ENCODE measurements around the gene MRPL49. TPM values are rescaled to one million over a fixed set of nuclear protein-coding genes. Genes with fewer than 3 reads are reported as not detected.

The MRPL49 gene
- 10 to 100 TPM; 26.3 to 33.4 TPM for total RNA-seq
- long read RNA-seq, transcript MRPL49-201 (4 exons, 2,019 nt) = major isoform, 69 of 74 reads
- long read RNA-seq, partial matches to known transcripts = 2 of 74 reads
- long read RNA-seq, other reads (novel, unspliced or antisense) = 0 of 74 reads

GRCh38 chr11:65121865-65122696, at the start of gene MRPL49, which contains the start of gene FAU:
Gene MRPL49, plus strand, starts transcription at chr11:65122321. Its CDS starts 26 bp downstream, at chr11:65122347.
Gene FAU, minus strand, starts transcription at chr11:65122134. Its CDS starts 321 bp downstream, at chr11:65121813.
- peak; percentile 91 to 93 for ATAC-seq
- peak; percentile 99 for DNase-seq
- intact Hi-C loops (cut with DNase I) = loop anchor here in 1 of 2 donors (5.0 kb wide), 1 partner anchor 60 kb away; the partner anchor contains the start of gene CAPN1

- intact Hi-C loops (cut with DNase I) = no loop called here
Observed at GRCh38 chr11:65072631-65072966, 49.5 kb upstream of the MRPL49 start.

DNA sequence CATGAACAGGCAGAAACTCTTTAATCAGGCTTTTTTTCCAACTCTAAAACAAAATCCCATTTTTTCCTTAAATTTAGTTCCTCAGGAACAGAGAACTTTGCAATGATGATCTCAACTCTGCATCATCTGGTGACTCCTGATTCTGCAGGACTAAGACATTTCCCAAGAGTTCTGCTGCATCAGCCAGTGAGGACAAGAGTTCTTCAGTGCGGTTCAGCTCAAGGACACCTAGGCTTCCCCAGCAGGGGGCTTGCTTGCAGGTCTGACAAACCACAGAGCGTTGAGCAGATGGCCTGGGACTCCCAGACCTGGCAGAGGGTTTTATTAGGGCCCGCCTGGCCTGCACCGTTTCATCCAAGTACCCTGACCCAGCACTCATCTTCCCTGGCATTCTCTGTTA, 44.7 kb upstream of the MRPL49 start:
- intact Hi-C loops (cut with DNase I) = no loop called here
- no peak for DNase-seq
- no peak for ATAC-seq

More at GRCh38 chr11:65072631-65072966, 49.5 kb upstream of the MRPL49 start:
- no peak for DNase-seq
- no peak for ATAC-seq

DNA sequence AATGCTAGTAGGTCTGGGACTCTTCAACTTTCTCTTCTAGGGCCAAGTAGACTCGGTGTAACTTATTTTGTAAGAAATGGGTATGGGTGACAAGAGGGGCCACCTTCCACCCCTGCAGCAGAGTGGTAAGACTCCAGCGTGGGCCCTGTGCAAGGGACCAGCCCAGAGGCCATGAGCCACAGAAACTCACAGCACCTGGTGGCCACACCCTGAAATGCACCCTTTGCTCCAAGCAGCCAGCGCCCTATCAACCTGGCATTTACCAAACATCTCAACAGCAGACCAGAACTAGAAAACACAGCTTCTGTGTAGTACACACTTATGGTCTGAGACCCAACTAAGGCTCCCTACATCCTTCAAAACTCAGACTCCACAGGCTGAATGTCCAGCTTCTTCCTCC, 44.0 kb upstream of the MRPL49 start:
- peak; percentile 61 for ATAC-seq
- DNase-seq = no peak
- intact Hi-C loops (cut with DNase I) = no loop called here

DNA sequence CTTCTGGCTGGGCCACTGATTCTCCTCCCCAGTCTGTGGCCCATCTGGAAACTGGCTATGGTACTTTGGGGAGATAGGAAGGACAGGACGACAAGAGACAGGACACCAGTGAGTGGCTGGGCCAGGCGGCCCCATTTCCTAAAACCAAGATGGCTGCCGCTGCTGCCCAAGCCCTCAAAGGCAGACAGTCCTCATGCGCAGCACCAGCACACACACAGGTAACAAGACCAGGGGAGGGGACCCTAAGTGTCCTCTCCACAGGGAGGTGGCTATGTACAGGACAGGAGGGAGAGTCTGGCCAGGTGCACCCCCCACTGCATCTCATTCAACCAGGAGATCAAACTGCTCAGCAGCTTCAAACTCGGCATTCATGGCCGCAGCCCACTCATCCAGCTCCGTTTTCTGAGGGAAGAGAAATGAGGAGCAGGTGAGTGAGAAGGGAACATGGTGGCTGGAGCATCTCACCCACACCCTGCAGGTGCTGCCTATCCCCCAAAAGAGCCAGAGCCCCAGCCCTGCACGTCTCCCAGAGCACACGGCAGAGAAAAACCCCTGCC, 43.3 kb upstream of the MRPL49 start:
- ATAC-seq (no peak), DNase-seq (no peak)
- intact Hi-C loops (cut with DNase I) = no loop called here

- ATAC-seq = no peak
- intact Hi-C loops (cut with DNase I) = no loop called here
- no peak for DNase-seq
Observed at GRCh38 chr11:65083134-65083833, 38.8 kb upstream of the MRPL49 start.

DNA sequence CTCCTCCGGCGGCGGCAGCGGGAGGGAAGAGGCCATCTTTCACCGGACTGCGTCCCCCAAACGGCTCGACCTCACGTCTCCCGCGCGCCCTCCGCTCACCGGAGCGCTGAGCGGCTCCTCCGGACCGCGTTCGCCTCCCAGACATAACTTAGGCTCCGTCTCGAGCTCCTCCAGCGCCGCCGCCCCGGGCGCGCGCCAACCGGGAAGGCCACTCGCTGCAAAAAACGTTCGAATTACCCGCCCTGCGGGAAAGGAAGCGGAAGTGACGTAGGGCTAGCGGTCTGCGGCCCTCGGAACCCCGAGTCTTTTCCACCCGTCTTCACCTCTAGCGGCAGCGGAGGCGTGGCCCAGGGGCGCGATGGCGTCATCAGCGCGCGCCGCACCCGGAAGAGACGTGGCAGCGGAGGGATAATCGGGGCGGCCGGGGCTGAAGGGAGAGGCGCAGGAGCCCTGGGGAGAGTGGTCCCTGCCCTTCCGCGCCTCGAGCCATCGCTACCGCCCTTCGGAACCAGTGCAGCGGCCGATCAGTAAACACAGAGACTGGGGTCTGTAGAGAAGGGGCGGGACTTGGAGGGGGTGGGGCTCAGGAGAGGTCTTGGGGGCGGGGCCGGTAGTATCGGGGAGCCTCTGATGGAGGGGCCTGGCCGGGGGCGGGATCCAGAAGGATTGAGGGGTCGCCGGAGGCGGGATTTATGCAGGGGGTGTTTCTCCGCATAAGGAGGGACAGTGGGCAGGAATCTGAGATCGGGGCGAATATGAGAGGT, 38.1 kb upstream of the MRPL49 start, which contains the start of the genes CDCA5 and ZFPL1:
TSS of gene CDCA5 (minus strand) at position 207 of the 764 bp plus-strand sequence. CDS start at position 145, 62 bp downstream.
TSS of gene ZFPL1 (plus strand) at position 389 of the 764 bp plus-strand sequence. CDS start 477 bp downstream, outside the sequence.
- intact Hi-C loops (cut with DNase I) = no loop called here
- DNase-seq = peak; percentile 95
- ATAC-seq = peak; percentile 97 to 99

DNA sequence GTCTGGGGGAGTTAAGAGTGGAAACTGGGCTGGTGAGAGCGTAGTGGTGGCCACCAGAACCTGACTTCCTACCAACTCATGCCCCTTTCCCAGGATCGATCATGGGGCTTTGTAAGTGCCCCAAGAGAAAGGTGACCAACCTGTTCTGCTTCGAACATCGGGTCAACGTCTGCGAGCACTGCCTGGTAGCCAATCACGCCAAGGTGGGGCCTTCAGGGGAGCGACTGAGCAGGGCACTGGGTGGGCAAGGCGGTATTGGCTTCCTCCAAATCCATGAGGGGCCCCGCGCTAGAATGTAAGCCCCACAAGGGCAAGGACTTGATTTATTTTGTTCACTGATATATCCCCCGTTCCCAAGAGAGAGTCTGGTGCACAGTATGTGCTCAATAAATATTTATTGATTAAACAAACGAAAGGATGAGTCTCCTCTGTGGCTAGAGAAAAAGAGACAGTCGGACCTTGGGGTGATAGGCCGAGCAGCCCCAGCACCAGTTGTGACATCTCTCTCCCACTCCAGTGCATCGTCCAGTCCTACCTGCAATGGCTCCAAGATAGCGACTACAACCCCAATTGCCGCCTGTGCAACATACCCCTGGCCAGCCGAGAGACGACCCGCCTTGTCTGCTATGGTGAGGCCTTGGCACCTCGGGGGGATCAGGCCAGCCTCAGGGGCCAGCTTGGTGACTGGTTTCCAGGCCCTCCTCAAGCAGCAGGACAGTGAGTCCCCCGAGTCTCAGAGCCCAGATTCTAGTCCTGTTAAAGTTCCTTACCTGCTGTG, 37.3 kb upstream of the MRPL49 start:
- ATAC-seq = peak in 1 of 2 donors; percentile 1
- intact Hi-C loops (cut with DNase I) = no loop called here
- no peak for DNase-seq

GRCh38 chr11:65085446-65085845, 36.7 kb upstream of the MRPL49 start:
- no peak for DNase-seq
- ATAC-seq = no peak
- intact Hi-C loops (cut with DNase I) = no loop called here

- no peak for ATAC-seq
- DNase-seq = no peak
- intact Hi-C loops (cut with DNase I) = no loop called here
Observed at GRCh38 chr11:65086809-65087208, 35.3 kb upstream of the MRPL49 start.

DNA sequence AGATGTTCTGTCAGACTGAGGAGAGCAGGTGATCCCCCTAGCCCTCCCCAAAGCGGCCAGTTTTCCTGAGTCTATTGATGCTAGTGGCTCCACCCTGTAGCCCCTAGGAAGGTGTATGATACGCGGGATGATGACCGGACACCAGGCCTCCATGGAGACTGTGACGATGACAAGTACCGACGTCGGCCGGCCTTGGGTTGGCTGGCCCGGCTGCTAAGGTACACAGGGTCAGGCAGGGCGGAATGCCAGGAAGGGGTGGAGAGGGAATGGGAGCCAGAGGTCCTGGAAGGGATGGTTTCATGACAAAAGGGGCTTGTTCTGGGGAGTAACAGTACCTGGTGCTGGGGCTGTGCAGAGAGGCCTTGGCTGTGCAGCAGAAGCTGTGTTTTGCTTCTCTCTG, 34.9 kb upstream of the MRPL49 start:
- no peak for ATAC-seq
- DNase-seq = no peak
- intact Hi-C loops (cut with DNase I) = no loop called here

DNA sequence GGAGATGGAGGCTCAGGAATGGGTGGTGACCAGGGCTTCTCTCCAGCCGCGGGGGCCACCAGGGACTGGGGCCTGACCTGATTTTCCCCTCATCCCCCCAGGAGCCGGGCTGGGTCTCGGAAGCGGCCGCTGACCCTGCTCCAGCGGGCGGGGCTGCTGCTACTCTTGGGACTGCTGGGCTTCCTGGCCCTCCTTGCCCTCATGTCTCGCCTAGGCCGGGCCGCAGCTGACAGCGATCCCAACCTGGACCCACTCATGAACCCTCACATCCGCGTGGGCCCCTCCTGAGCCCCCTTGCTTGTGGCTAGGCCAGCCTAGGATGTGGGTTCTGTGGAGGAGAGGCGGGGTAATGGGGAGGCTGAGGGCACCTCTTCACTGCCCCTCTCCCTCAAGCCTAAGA, 34.3 kb upstream of the MRPL49 start:
- intact Hi-C loops (cut with DNase I) = no loop called here
- DNase-seq (no peak), ATAC-seq (no peak)

DNA sequence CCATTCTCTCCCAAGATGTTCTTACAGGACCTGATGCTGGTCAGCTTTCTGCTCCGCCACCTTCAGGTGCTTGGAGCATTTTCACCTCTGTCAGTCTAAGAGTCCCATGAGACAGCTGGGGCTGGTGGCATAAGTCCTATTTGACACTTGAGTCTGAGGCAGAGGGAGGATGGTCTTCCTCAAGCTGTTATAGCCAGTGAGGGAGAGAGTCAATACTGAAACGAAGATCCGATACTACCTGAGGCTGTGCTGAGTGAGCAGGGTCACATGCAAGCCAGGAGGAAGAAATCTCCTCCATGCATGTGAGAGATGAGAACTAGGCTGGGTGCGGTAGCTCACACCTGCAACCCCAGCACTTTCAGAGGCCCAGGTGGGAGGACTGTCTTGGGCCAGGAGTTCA, 32.5 kb upstream of the MRPL49 start:
- DNase-seq (no peak), ATAC-seq (no peak)
- intact Hi-C loops (cut with DNase I) = no loop called here

DNA sequence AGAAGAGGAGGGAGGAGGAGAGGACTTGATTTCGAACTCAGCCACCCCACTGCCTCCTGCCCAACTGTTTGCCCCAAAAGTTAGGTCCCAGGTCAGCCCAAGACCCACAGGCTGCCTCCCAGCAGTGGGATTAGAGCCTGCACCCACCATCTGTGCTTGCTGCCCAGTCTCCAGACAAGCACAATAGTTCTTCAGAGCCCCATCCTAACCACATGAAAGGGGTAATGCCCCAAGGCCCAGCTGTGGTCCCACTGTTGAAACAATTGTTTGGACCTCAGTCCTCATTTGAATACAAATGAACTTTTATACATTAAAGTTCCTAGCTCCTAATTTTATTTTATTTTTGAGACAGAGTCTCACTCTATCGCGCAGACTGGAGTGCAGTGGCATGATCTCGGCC, 31.5 kb upstream of the MRPL49 start:
- ATAC-seq (no peak), DNase-seq (no peak)
- intact Hi-C loops (cut with DNase I) = no loop called here

DNA sequence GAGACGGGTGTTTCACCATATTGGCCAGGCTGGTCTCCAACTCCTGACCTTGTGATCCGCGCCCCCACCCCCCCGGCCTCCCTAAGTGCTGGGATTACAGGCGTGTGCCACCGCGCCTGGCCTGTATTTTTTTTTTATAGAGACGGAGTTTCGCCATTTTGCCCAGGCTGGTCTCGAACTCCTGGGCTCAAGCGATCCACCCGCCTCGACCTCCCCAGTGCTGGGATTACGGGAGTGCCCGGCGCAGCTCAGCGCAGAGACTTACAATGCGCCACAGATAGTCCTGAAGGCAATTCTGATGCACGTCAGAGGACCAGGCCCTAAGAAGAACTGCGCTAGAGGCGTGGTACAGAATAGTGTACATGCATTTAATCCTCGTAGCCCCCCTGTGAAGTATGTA, 26.7 kb upstream of the MRPL49 start:
- intact Hi-C loops (cut with DNase I) = no loop called here

DNA sequence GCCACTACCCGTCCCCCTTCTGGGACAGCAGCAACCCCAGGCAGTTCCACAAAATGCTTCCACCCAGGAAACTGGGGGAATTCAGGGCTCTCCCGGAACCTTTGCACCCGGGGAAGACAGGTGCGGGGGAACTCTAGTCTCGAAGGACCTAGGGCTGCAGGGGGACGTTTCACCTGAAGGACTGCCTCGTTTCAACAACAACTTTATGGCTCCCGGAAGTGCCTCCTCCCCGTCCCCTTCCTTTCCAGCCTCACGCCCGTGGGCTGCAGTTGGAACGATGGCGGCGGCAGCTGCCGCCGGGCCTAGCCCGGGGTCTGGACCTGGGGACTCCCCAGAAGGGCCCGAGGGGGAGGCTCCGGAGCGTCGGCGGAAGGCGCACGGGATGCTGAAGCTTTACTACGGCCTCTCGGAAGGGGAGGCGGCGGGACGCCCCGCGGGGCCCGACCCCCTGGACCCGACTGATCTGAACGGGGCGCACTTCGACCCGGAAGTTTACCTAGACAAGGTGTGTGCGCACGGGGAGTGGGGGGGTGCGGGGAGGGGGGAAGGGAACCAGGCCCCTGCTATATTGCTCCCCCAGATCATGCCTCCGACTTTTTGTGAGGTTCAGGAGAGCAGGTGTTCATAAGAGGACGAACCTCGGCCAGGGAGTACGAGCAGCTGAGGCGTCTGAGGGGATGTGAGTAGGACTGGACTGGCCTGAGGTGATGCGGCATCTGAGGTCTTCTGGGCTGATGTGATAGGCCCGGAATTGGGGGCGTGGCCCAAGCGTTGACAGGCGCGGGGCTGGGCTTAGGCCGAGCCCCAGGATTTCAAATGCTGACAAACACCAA, 25.9 kb upstream of the MRPL49 start, which contains the start of gene VPS51:
TSS of gene VPS51 (plus strand) at position 241 of the 833 bp plus-strand sequence. CDS start at position 278, 37 bp downstream.
- DNase-seq (peak; percentile 91), ATAC-seq (peak; percentile 97 to 99)
- intact Hi-C loops (cut with DNase I) = no loop called here

More for the DNA sequence above, 26.7 kb upstream of the MRPL49 start:
- no peak for DNase-seq
- no peak for ATAC-seq

DNA sequence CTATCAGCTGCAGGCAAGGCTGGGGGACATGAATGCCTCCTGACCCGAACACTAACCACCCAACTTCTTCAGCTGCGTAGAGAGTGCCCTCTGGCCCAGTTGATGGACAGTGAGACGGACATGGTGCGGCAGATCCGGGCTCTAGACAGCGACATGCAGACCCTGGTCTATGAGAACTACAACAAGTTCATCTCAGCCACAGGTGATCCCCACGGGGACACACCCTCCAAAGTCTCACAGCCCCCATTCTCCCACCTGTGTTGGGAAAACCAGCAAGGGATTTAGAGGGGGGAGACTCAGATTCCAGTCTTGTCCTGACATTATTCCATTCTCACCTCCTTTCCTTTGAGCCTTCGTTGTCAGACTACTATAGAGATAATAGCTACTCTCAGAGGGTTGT, 25.2 kb upstream of the MRPL49 start:
- intact Hi-C loops (cut with DNase I) = no loop called here
- no peak for DNase-seq
- peak in 1 of 2 donors; percentile 5 for ATAC-seq

Data from left cardiac atrium (tissue), 4 donors.